ENCODE results near the gene CHMP2A. TPM values are rescaled to one million over a fixed set of nuclear protein-coding genes. Genes with fewer than 3 reads are reported as not detected.
"Not testable (repeated sequence)": the region's sequence is repeated elsewhere in the genome, so short reads cannot be mapped to it uniquely, and the experiment has no call there.

Gene CHMP2A
- polyA plus RNA-seq, 1 donor = 120 TPM

GRCh38 chr19:58579473-58580142, 24.7 kb upstream of the CHMP2A start:
- Histone ChIP-seq H3K36me3 (ENCODE audit: control insufficient read depth, insufficient read depth, low read length) (peaks cover 28% of the 10 kb centered on the region), H3K9me3 (ENCODE audit: control insufficient read depth, low read depth, low read length) (peaks cover 4% of the 10 kb centered on the region), H3K4me1 (ENCODE audit: control insufficient read depth, insufficient read depth, low read length) (peaks cover 5% of the 10 kb centered on the region), H3K27me3 (ENCODE audit: control insufficient read depth, insufficient read depth, low read length) (no peaks in the 10 kb centered on the region), H3K27ac (ENCODE audit: low read length) (no peak overlapping the region), H3K4me3 (ENCODE audit: low read length) (no peak overlapping the region)
- DNase-seq = no peak
- WGBS (ENCODE audit: insufficient coverage, low lambda C conversion rate) = no CpG with 5 or more reads among the region's 8 CpGs

DNA sequence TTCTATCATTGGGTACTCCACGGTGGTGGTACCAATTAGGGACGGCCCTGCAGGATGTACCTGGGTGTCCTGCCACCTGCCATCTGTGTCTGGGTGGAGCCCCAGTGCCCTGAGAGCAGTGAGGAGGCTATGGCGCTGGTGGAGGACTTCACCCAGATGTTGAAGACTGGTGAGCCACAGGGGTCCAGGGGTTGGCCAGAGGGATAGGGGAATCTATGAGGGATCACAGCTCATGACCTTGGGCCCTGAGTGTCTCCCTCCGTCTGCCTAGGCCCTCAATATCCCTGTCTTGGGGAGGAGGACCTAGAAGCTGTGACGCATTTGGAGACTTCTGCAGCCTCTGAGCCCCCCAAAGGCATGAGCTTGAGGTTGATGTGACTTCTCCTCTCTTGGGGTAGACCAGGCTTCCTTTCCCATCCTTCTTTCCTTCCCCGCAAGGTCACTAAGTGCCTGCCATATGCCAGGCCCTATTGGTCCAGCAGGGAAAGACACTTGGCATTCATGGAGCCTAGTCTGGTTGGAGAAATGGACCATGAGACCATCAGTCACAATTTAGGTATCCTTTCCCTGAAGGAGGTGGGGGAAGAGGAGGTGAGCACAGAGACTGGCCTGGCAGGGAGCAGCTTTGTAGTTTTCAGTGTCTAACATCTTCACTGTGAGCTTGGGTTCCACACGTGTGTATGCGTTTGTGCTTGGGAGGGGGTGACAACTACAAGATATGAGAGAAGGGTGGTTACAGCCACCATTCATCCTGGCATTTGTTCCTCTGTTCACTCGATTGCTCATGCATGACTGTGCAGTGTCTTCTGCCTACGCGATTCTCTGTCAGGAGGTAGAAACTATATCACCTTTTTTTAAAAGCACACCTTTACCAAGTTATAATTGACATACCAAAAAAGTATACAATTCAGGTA, 23.4 kb upstream of the CHMP2A start:
- peaks cover 16% of the 10 kb centered on the region for H3K4me1 ChIP-seq (ENCODE audit: control insufficient read depth, insufficient read depth, low read length)
- H3K4me3 ChIP-seq (ENCODE audit: low read length) = no peak overlapping the region
- no peak overlapping the region for H3K27ac ChIP-seq (ENCODE audit: low read length)
- DNase-seq = no peak
- no peaks in the 10 kb centered on the region for H3K27me3 ChIP-seq (ENCODE audit: control insufficient read depth, insufficient read depth, low read length)
- H3K36me3 ChIP-seq (ENCODE audit: control insufficient read depth, insufficient read depth, low read length) = peaks cover 19% of the 10 kb centered on the region
- WGBS (ENCODE audit: insufficient coverage, low lambda C conversion rate) = no CpG with 5 or more reads among the region's 11 CpGs
- peaks cover 4% of the 10 kb centered on the region for H3K9me3 ChIP-seq (ENCODE audit: control insufficient read depth, low read depth, low read length)

DNA sequence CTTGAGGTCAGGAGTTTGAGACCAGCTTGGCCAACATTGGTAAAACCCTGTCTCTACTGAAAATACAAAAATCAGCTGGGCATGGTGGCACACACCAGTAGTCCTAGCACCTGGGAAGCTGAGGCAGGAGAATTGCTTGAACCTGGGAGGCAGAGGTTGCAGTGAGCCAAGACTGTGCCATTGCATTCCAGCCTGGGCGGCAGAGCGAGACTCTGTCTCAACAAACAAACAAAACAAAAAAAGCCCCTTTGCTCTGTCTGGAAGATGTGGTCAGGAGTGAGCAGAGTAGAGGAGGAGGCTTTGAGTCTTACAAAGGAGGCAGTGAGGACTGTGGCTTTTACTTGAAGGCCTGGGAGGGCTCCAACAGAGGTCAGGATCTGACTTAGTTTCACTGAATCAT, 22.7 kb upstream of the CHMP2A start:
- H3K9me3 ChIP-seq (ENCODE audit: control insufficient read depth, low read depth, low read length); H3K27me3 ChIP-seq (ENCODE audit: control insufficient read depth, insufficient read depth, low read length); H3K27ac ChIP-seq (ENCODE audit: low read length); H3K4me3 ChIP-seq (ENCODE audit: low read length); DNase-seq: not testable (repeated sequence)
- WGBS (ENCODE audit: insufficient coverage, low lambda C conversion rate) = no CpG with 5 or more reads among the region's 2 CpGs
- peaks cover 16% of the 10 kb centered on the region for H3K4me1 ChIP-seq (ENCODE audit: control insufficient read depth, insufficient read depth, low read length)
- peaks cover 12% of the 10 kb centered on the region for H3K36me3 ChIP-seq (ENCODE audit: control insufficient read depth, insufficient read depth, low read length)

- Histone ChIP-seq H3K4me1 (ENCODE audit: control insufficient read depth, insufficient read depth, low read length) (peaks cover 20% of the 10 kb centered on the region), H3K27ac (ENCODE audit: low read length) (peak overlapping the region; percentile 94)
- no CpG with 5 or more reads among the region's 66 CpGs for WGBS (ENCODE audit: insufficient coverage, low lambda C conversion rate)
Observed at GRCh38 chr19:58575183-58576041, 20.5 kb upstream of the CHMP2A start.

DNA sequence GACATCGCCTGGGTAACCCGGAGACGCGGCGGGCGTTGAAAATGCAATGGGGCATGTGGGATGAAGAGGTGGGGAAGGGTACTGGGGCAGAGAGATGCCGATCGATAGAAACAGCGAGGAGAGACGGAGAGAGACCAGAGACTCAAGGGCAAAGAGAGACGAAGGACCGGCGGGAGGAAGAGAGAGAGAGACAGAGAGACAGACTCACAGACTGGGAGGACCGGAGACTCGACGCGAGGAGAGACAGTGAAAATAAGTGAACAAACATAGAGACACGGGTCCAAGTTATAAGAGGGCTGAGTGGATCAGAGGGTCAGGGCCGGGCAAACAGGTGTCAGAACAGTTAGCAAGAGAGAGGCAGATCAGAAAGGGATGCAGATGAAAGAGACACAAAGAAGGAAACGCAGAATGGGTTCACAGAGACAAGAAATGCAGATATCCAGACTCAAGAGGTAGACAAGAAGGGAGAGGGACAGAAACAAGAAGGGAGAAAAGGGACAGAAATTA, 18.8 kb upstream of the CHMP2A start:
- peak overlapping the region; percentile 91 for H3K27ac ChIP-seq (ENCODE audit: low read length)
- WGBS (ENCODE audit: insufficient coverage, low lambda C conversion rate) = 2% methylated on average over 7 of the region's 20 CpGs
- DNase-seq = no peak
- H3K36me3 ChIP-seq (ENCODE audit: control insufficient read depth, insufficient read depth, low read length) = peaks cover 29% of the 10 kb centered on the region
- peak overlapping the region; percentile 63 for H3K4me3 ChIP-seq (ENCODE audit: low read length)
- no peaks in the 10 kb centered on the region for H3K27me3 ChIP-seq (ENCODE audit: control insufficient read depth, insufficient read depth, low read length)
- no peaks in the 10 kb centered on the region for H3K9me3 ChIP-seq (ENCODE audit: control insufficient read depth, low read depth, low read length)
- H3K4me1 ChIP-seq (ENCODE audit: control insufficient read depth, insufficient read depth, low read length) = peaks cover 20% of the 10 kb centered on the region

More at GRCh38 chr19:58575183-58576041, 20.5 kb upstream of the CHMP2A start:
- H3K36me3 ChIP-seq (ENCODE audit: control insufficient read depth, insufficient read depth, low read length) = peaks cover 12% of the 10 kb centered on the region
- no peaks in the 10 kb centered on the region for H3K27me3 ChIP-seq (ENCODE audit: control insufficient read depth, insufficient read depth, low read length)
- peak overlapping the region; percentile 85 for H3K4me3 ChIP-seq (ENCODE audit: low read length)
- DNase-seq = peak; percentile 93 to 97
- H3K9me3 ChIP-seq (ENCODE audit: control insufficient read depth, low read depth, low read length) = no peaks in the 10 kb centered on the region

GRCh38 chr19:58572818-58573657, 18.1 kb upstream of the CHMP2A start, which contains the start of gene MZF1:
TSS of gene MZF1 (minus strand) at chr19:58573335. CDS start at chr19:58571389, 1,946 bp downstream.
- no CpG with 5 or more reads among the region's 75 CpGs for WGBS (ENCODE audit: insufficient coverage, low lambda C conversion rate)
- peaks cover 20% of the 10 kb centered on the region for H3K4me1 ChIP-seq (ENCODE audit: control insufficient read depth, insufficient read depth, low read length)
- peak within 1 kb of the TSS; percentile 63 for H3K4me3 ChIP-seq (ENCODE audit: low read length)
- peaks cover 31% of the 10 kb centered on the region for H3K36me3 ChIP-seq (ENCODE audit: control insufficient read depth, insufficient read depth, low read length)
- H3K27me3 ChIP-seq (ENCODE audit: control insufficient read depth, insufficient read depth, low read length) = no peaks in the 10 kb centered on the region
- H3K27ac ChIP-seq (ENCODE audit: low read length) = peak within 1 kb of the TSS; percentile 91
- DNase-seq = peak; percentile 100
- no peaks in the 10 kb centered on the region for H3K9me3 ChIP-seq (ENCODE audit: control insufficient read depth, low read depth, low read length)

DNA sequence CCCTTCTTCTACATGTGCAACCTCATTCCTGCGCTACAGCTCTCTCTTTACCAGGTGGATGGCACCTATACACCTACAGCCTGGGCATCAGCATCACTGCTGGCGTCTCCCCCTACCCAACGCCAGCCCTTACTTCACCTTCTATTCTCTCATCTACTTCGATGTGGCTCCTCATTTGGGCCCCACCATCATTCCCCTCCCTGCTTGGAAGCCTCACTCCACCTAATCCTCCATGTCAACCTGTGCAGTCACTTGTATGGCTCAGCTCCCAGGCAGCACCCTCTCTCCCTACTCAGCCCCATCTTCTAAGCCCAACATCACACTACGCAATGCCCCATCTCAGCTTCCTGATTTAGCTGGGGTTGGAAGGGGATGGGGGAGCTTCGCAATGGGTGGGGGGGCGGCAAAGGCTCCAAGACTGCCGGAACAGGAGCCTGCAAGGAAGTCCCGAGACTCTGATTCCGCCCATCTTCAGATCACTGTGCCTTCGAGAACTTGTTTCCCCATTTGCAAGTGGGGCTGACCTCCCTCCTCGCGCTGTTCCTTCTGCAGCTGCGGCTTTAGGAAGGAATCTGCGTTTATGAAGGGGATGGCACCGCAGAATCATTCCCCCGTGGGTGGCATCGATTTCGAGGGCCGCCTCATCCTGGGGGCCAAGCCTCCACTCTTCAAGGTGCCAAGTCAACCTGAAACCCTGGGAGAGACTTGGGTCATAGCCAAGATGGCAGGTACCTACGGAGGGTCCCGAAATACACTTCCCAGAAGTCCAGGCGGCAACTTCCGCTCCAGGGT, 17.3 kb upstream of the CHMP2A start:
- Histone ChIP-seq H3K36me3 (ENCODE audit: control insufficient read depth, insufficient read depth, low read length) (peaks cover 35% of the 10 kb centered on the region), H3K9me3 (ENCODE audit: control insufficient read depth, low read depth, low read length) (no peaks in the 10 kb centered on the region), H3K27ac (ENCODE audit: low read length) (peak overlapping the region; percentile 91), H3K4me3 (ENCODE audit: low read length) (peak overlapping the region; percentile 63), H3K27me3 (ENCODE audit: control insufficient read depth, insufficient read depth, low read length) (no peaks in the 10 kb centered on the region), H3K4me1 (ENCODE audit: control insufficient read depth, insufficient read depth, low read length) (peaks cover 20% of the 10 kb centered on the region)
- WGBS (ENCODE audit: insufficient coverage, low lambda C conversion rate) = no CpG with 5 or more reads among the region's 24 CpGs
- no peak for DNase-seq

DNA sequence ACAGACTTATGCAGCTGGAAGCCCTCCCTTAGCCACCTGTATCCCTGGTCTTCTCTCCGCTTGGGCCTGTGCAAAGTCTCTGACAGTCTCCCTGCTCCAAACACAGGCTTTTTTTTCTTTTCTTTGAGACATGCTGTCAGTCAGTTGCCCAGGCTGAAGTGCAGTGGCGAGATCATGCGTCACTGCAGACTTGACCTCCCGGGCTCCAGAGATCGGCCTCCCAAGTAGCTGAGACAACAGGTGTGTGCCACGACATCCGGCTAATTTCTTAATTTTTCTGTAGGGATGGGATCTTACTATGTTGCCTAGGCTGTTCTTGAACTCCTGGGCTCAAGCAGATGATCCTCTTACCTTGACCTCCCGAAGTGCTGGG, 16.7 kb upstream of the CHMP2A start:
- Histone ChIP-seq H3K36me3 (ENCODE audit: control insufficient read depth, insufficient read depth, low read length) (peaks cover 40% of the 10 kb centered on the region), H3K4me1 (ENCODE audit: control insufficient read depth, insufficient read depth, low read length) (peaks cover 20% of the 10 kb centered on the region), H3K27me3 (ENCODE audit: control insufficient read depth, insufficient read depth, low read length) (no peaks in the 10 kb centered on the region), H3K4me3 (ENCODE audit: low read length) (no peak overlapping the region), H3K27ac (ENCODE audit: low read length) (no peak overlapping the region), H3K9me3 (ENCODE audit: control insufficient read depth, low read depth, low read length) (no peaks in the 10 kb centered on the region)
- WGBS (ENCODE audit: insufficient coverage, low lambda C conversion rate) = no CpG with 5 or more reads among the region's 8 CpGs
- no peak for DNase-seq

Measured in large intestine (tissue), 3 donors.